H1 (cell line): Measurements from ENCODE around the gene FKBP5. TPM values are rescaled to one million over a fixed set of nuclear protein-coding genes. Genes with fewer than 3 reads are reported as not detected.

Source experiments
- CEBPB ChIP-seq: IDR thresholded peaks from 2 replicates; pipeline ENCODE4 v1.6.1; 2012; ENCODE audit warnings: low read depth, low read length
- POU5F1 ChIP-seq: IDR thresholded peaks from 2 replicates; pipeline ENCODE4 v1.6.1; 2011; ENCODE audit warnings: low read depth, mild to moderate bottlenecking, low read length, moderate library complexity
- RAD21 ChIP-seq, 2 experiments: IDR thresholded peaks in 1 of 2; conservative IDR thresholded peaks in 1 of 2; 2 replicates each; pipeline ENCODE4 v1.6.1; 2011; ENCODE audit warnings: low read depth in 2 of 2, low read length in 2 of 2, improper control_type of control experiment in 1 of 2, inconsistent platforms in 1 of 2, mild to moderate bottlenecking in 1 of 2, moderate library complexity in 1 of 2
- RBBP5 ChIP-seq: IDR thresholded peaks from 2 replicates; pipeline ENCODE4 v1.7.1; 2012; ENCODE audit warnings: low read depth, mild to moderate bottlenecking, inconsistent platforms, low read length, moderate library complexity, borderline replicate concordance
- RFX5 ChIP-seq: IDR thresholded peaks from 2 replicates; pipeline ENCODE4 v1.6.1; 2011; ENCODE audit warnings: low read depth, low read length, improper control_type of control experiment, borderline replicate concordance
- SP1 ChIP-seq: IDR thresholded peaks from 2 replicates; pipeline ENCODE4 v1.6.1; 2011; ENCODE audit warnings: low read depth, low read length
- SP2 ChIP-seq: IDR thresholded peaks from 2 replicates; pipeline ENCODE4 v1.6.1; 2012; ENCODE audit warnings: mild to moderate bottlenecking, low read length, inconsistent platforms
- TAF1 ChIP-seq: IDR thresholded peaks from 2 replicates; pipeline ENCODE4 v1.6.1; 2011; ENCODE audit warnings: mild to moderate bottlenecking, low read depth, low read length
- TBP ChIP-seq: IDR thresholded peaks from 2 replicates; pipeline ENCODE4 v1.6.1; 2011; ENCODE audit warnings: low read depth, low read length, improper control_type of control experiment
- polyA plus RNA-seq, 7 experiments: library from polyadenylated mRNA; depleted of rRNA in 3 of 7; stranded (reverse) in 5 of 7; unstranded in 2 of 7; fragments of >200 nt in 5 of 7; fragments of 200-250 nt in 2 of 7; gene quantifications; 1 replicate in 5 of 7; 2 replicates in 1 of 7; 4 replicates in 1 of 7; pipeline versions ENCODE4 v1.2.1 to v1.2.3, GENCODE V29; 2011 to 2013; ENCODE audit warnings: missing spikeins in 2 of 7, mixed read lengths in 2 of 7
- total RNA-seq: library from RNA; stranded (reverse); fragmentation: NEBNext Ultra II Directional; extraction: Animal tissue kit (Norgen Biotek cat#: 25700); gene quantifications from 2 replicates; pipeline ENCODE4 v1.2.1, GENCODE V29; 2021

Gene FKBP5
- total and polyA plus RNA-seq, 2 of the 8 experiments (the other 6 are each of a cell fraction or from before 2014, with no cell fraction given) = 14.3 to 40.4 TPM

- TF ChIP-seq TBP = no peak
- TF ChIP-seq SP1 = no peak
- TF ChIP-seq SP2 = no peak
- no peak for TF ChIP-seq RAD21 (IDR thresholded peaks at IDR 0.05 in 1 of 2, conservative IDR thresholded peaks at IDR 0.05 in 1 of 2; ENCODE audit: low read depth in 2 of 2, low read length in 2 of 2)
- TF ChIP-seq TAF1 = no peak
- TF ChIP-seq POU5F1 = no peak
- no peak for TF ChIP-seq RFX5
- TF ChIP-seq RBBP5 = no peak
- TF ChIP-seq CEBPB = no peak
- TF ChIP-seq, all 59 proteins: peak for 0
These were observed 85.2 kb downstream of the FKBP5 start (continued) for GRCh38 chr6:35603326-35604202.
